Measurements from ENCODE around the gene DOCK4.

Gene DOCK4

GRCh38 chr7:111820121-111820520 lies 386.1 kb downstream of the DOCK4 start:
- DNase-seq, result no peak
- Mint-ChIP-seq H3K9me3 (no peaks in the 10 kb centered on the region), H3K4me1 (peaks cover 7% of the 10 kb centered on the region), H3K4me3 (no peak overlapping the region), H3K27me3 (ENCODE audit: low read depth, poor library complexity) (no peaks in the 10 kb centered on the region), H3K27ac (no peak overlapping the region), H3K36me3 (ENCODE audit: low read depth) (peaks cover 19% of the 10 kb centered on the region)
- TF ChIP-seq CTCF (IDR thresholded peaks at IDR 0.05), result no peak

- no peak overlapping the region for H3K27ac Mint-ChIP-seq
- H3K27me3 Mint-ChIP-seq (ENCODE audit: low read depth, poor library complexity), result no peaks in the 10 kb centered on the region
- H3K9me3 Mint-ChIP-seq, result no peaks in the 10 kb centered on the region
- no peaks in the 10 kb centered on the region for H3K4me1 Mint-ChIP-seq
- DNase-seq, result no peak
- no peak overlapping the region for H3K4me3 Mint-ChIP-seq
- H3K36me3 Mint-ChIP-seq (ENCODE audit: low read depth), result peaks cover 13% of the 10 kb centered on the region
- TF ChIP-seq CTCF (IDR thresholded peaks at IDR 0.05), result no peak
Observed at GRCh38 chr7:111815354-111815753, 390.8 kb downstream of the DOCK4 start.

- peaks cover 31% of the 10 kb centered on the region for H3K36me3 Mint-ChIP-seq (ENCODE audit: low read depth)
- no peaks in the 10 kb centered on the region for H3K9me3 Mint-ChIP-seq
- H3K4me1 Mint-ChIP-seq, result no peaks in the 10 kb centered on the region
- no peak overlapping the region for H3K4me3 Mint-ChIP-seq
- no peaks in the 10 kb centered on the region for H3K27me3 Mint-ChIP-seq (ENCODE audit: low read depth, poor library complexity)
- no peak for TF ChIP-seq CTCF (IDR thresholded peaks at IDR 0.05)
- no peak for DNase-seq
- H3K27ac Mint-ChIP-seq, result no peak overlapping the region
Observed at GRCh38 chr7:111813306-111813705, 392.9 kb downstream of the DOCK4 start.

- peak overlapping the region; percentile 39 for H3K27ac Mint-ChIP-seq
- TF ChIP-seq CTCF (IDR thresholded peaks at IDR 0.05), result no peak
- H3K27me3 Mint-ChIP-seq (ENCODE audit: low read depth, poor library complexity), result no peaks in the 10 kb centered on the region
- peaks cover 6% of the 10 kb centered on the region for H3K4me1 Mint-ChIP-seq
- H3K36me3 Mint-ChIP-seq (ENCODE audit: low read depth), result peaks cover 51% of the 10 kb centered on the region
- DNase-seq, result no peak
- no peak overlapping the region for H3K4me3 Mint-ChIP-seq
- peaks cover 28% of the 10 kb centered on the region for H3K9me3 Mint-ChIP-seq
Observed at GRCh38 chr7:111806232-111806631, 400.0 kb downstream of the DOCK4 start.

- H3K27ac Mint-ChIP-seq, result no peak overlapping the region
- H3K4me3 Mint-ChIP-seq, result no peak overlapping the region
Observed at GRCh38 chr7:111803015-111803758, 403.0 kb downstream of the DOCK4 start.

More at GRCh38 chr7:111803015-111803758, 403.0 kb downstream of the DOCK4 start:
- H3K27me3 Mint-ChIP-seq (ENCODE audit: low read depth, poor library complexity), result no peaks in the 10 kb centered on the region
- H3K36me3 Mint-ChIP-seq (ENCODE audit: low read depth), result peaks cover 62% of the 10 kb centered on the region
- no peak for DNase-seq
- TF ChIP-seq CTCF (IDR thresholded peaks at IDR 0.05), result no peak
- peaks cover 6% of the 10 kb centered on the region for H3K4me1 Mint-ChIP-seq
- peaks cover 55% of the 10 kb centered on the region for H3K9me3 Mint-ChIP-seq
